Osteoblast (primary cell): ENCODE results near the gene RPS6KA2. TPM values are rescaled to one million over a fixed set of nuclear protein-coding genes. Genes with fewer than 3 reads are reported as not detected.

Experiments used
- DNase-seq: peaks from one replicate; pipeline ENCODE4 v3.0.0; 2011; ENCODE audit warnings: low spot score, mixed read lengths; ENCODE audit not compliant: insufficient read length; ENCODE audit errors: missing footprints
- H2AFZ ChIP-seq: 2 replicates; pipeline ENCODE4 v1.6.0; 2011; ENCODE audit warnings: mild to moderate bottlenecking, low read length
- H3K27ac ChIP-seq: 2 replicates; pipeline ENCODE4 v1.5.1; 2011; ENCODE audit warnings: mild to moderate bottlenecking, low read depth, low read length, moderate library complexity
- H3K27me3 ChIP-seq: 2 replicates; pipeline ENCODE4 v1.6.0; 2012; ENCODE audit warnings: mild to moderate bottlenecking, control low read depth, inconsistent platforms, low read length, moderate library complexity; ENCODE audit not compliant: insufficient read depth
- H3K36me3 ChIP-seq: 2 replicates; pipeline ENCODE4 v1.5.1; 2011; ENCODE audit warnings: mild to moderate bottlenecking, low read length, control low read depth, moderate library complexity; ENCODE audit not compliant: insufficient read depth
- H3K4me1 ChIP-seq: 2 replicates; pipeline ENCODE4 v1.5.1; 2011; ENCODE audit warnings: mild to moderate bottlenecking, low read length, control low read depth, moderate library complexity; ENCODE audit not compliant: insufficient read depth
- H3K4me2 ChIP-seq: 2 replicates; pipeline ENCODE4 v1.6.0; 2011; ENCODE audit warnings: mild to moderate bottlenecking, low read length; ENCODE audit not compliant: insufficient read depth
- H3K4me3 ChIP-seq: fragments of 200-600 bp; sonication (generic); 3 replicates; pipeline ENCODE4 v1.5.1; 2012; ENCODE audit warnings: mild to moderate bottlenecking, low read length, inconsistent platforms; ENCODE audit not compliant: insufficient read depth
- H3K79me2 ChIP-seq: 2 replicates; pipeline ENCODE4 v1.6.0; 2012; ENCODE audit warnings: mild to moderate bottlenecking, low read length, control low read depth, inconsistent platforms; ENCODE audit not compliant: insufficient read depth
- H3K9me3 ChIP-seq: 2 replicates; pipeline ENCODE4 v1.5.1; 2011; ENCODE audit warnings: low read depth, low read length, control low read depth
- H4K20me1 ChIP-seq: 2 replicates; pipeline ENCODE4 v1.6.0; 2012; ENCODE audit warnings: mild to moderate bottlenecking, low read length, control low read depth; ENCODE audit not compliant: insufficient read depth
- total RNA-seq: library from RNA; depleted of rRNA; stranded (reverse); fragments of >200 nt; gene quantifications from 2 replicates; pipeline ENCODE4 v1.2.3, GENCODE V29; 2012
- TF ChIP-seq, protein P1 (sequence below): IDR thresholded peaks from 2 replicates; pipeline ENCODE4 v1.5.1; 2011; ENCODE audit warnings: mild to moderate bottlenecking, low read depth, low read length, moderate library complexity; ENCODE audit errors: extremely low read depth

Gene RPS6KA2
- total RNA-seq, 1 donor = 113 TPM

DNA sequence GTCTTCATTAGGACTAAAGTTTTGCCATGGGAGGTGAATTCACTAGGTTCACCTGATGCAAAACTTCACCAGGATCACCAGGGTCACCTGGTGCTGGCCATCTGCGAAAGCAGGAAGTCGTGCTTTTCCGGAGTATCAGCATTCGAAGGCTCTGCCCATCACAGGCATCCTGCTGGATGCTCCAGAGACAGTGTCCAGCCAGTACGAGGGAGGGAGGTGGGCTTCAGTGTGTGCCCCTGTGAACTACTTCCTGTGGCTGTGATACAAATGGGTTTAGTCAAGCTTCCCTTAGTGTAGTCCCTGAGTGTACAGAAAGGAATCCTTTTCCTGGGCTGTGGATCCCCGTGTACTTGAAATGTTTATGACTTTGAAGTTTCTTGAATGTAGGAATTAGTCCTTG lies 3.4 kb upstream of the RPS6KA2 start:
- no peak overlapping the region for H3K4me2 ChIP-seq
- H2AFZ ChIP-seq = no peak overlapping the region
- H3K36me3 ChIP-seq = no peaks in the 10 kb centered on the region
- no peak overlapping the region for H3K27ac ChIP-seq
- peaks cover 27% of the 10 kb centered on the region for H3K4me1 ChIP-seq
- no peak overlapping the region for H3K4me3 ChIP-seq
- TF ChIP-seq, protein P1, sequence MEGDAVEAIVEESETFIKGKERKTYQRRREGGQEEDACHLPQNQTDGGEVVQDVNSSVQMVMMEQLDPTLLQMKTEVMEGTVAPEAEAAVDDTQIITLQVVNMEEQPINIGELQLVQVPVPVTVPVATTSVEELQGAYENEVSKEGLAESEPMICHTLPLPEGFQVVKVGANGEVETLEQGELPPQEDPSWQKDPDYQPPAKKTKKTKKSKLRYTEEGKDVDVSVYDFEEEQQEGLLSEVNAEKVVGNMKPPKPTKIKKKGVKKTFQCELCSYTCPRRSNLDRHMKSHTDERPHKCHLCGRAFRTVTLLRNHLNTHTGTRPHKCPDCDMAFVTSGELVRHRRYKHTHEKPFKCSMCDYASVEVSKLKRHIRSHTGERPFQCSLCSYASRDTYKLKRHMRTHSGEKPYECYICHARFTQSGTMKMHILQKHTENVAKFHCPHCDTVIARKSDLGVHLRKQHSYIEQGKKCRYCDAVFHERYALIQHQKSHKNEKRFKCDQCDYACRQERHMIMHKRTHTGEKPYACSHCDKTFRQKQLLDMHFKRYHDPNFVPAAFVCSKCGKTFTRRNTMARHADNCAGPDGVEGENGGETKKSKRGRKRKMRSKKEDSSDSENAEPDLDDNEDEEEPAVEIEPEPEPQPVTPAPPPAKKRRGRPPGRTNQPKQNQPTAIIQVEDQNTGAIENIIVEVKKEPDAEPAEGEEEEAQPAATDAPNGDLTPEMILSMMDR = no peak
- no peak for DNase-seq
- peaks cover 15% of the 10 kb centered on the region for H3K79me2 ChIP-seq
- H4K20me1 ChIP-seq = no peaks in the 10 kb centered on the region
- H3K9me3 ChIP-seq = no peaks in the 10 kb centered on the region
- no peaks in the 10 kb centered on the region for H3K27me3 ChIP-seq

GRCh38 chr6:166629628-166630027 lies 2.6 kb upstream of the RPS6KA2 start:
- Histone ChIP-seq H2AFZ (no peak overlapping the region), H3K4me2 (peak overlapping the region; percentile 23), H4K20me1 (no peaks in the 10 kb centered on the region), H3K27me3 (no peaks in the 10 kb centered on the region), H3K9me3 (no peaks in the 10 kb centered on the region), H3K79me2 (peaks cover 23% of the 10 kb centered on the region), H3K36me3 (no peaks in the 10 kb centered on the region), H3K4me1 (peaks cover 32% of the 10 kb centered on the region), H3K27ac (no peak overlapping the region), H3K4me3 (no peak overlapping the region)
- peak; percentile 92 for DNase-seq
- TF ChIP-seq, protein P1 = no peak

DNA sequence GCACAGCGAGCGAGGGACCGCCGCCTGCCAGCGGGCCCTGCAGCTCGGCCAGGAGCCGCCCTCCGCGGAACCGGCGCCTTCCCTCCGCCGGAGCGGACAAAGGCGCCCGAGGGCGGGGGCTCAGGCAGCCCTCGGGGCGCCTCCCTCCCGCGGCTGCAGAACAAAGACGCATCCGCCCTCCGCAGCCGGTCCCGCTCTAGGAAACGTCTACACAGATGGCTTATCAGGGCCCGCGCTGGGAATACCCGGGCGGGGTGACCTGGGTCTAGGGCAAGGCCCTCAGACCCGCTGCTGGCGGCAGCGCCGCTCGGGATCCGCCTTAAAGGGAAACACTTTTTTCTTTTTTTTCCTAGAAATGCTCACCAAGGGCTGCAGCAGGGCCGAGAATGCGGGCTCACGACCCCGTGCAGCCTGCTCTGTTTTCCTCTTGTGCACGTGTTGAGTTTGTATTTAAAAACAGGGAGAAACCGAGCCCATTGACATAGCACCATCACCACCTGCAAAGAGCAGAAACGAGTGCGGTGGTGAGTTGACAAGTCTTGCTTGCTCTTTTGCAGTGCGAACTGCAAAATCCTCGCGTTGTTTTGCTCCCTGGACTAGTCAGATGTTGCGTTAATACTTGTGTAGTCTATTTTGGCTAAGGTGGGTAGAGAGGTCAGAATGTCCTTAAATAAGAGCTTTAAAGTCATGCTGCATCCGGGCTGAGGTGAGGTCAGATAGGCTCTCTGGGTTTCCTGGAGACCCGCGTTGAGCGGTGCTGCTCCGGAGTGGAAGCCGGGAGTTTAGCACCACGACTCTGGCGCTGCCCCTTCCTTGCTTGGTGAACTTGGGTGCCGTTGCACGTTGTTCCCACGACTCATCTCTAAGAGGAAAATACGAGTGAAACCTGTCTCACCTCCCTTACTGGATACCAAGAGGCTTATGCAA lies 1.1 kb upstream of the RPS6KA2 start:
- Histone ChIP-seq H3K9me3 (no peaks in the 10 kb centered on the region), H3K4me3 (peak overlapping the region; percentile 81), H3K27me3 (no peaks in the 10 kb centered on the region), H3K79me2 (peaks cover 34% of the 10 kb centered on the region), H3K36me3 (no peaks in the 10 kb centered on the region), H2AFZ (peak overlapping the region; percentile 86), H3K27ac (peak overlapping the region; percentile 84), H4K20me1 (no peaks in the 10 kb centered on the region), H3K4me2 (peak overlapping the region; percentile 99), H3K4me1 (peaks cover 37% of the 10 kb centered on the region)
- no peak for DNase-seq
- TF ChIP-seq, protein P1 = no peak
